GM23248 (cell line): Measurements from ENCODE around the gene CERK.

Experiments used
- EZH2 ChIP-seq: fragments of 200-600 bp; sonication (generic); IDR thresholded peaks from 2 replicates; pipeline ENCODE4 v1.6.1; 2018; ENCODE audit warnings: antibody characterized with exemption, mild to moderate bottlenecking; ENCODE audit not compliant: insufficient read depth, poor library complexity, severe bottlenecking
- EZH2phosphoT487 ChIP-seq: fragments of 200-600 bp; sonication (generic); IDR thresholded peaks from 2 replicates; pipeline ENCODE4 v1.6.1; 2018; ENCODE audit warnings: antibody characterized with exemption, moderate library complexity, mild to moderate bottlenecking, low read depth; ENCODE audit not compliant: insufficient read depth

- TF ChIP-seq EZH2phosphoT487 (no peak), EZH2 (no peak)
Measured at GRCh38 chr22:46691571-46691970, 46.5 kb downstream of the CERK start.
